Measurements from ENCODE around the gene BPGM.

- TF ChIP-seq POLR2AphosphoS5 (IDR thresholded peaks at IDR 0.05) = no peak
- TF ChIP-seq POLR2A (IDR thresholded peaks at IDR 0.05) = no peak
- TF ChIP-seq CTCF (IDR thresholded peaks at IDR 0.05) = no peak
These were observed 32.4 kb downstream of the BPGM start for GRCh38 chr7:134679006-134679405.
